K562 treated with DMSO at 1 percent for 48 hours (cell line): ENCODE measurements around the gene ARMC12. TPM values are rescaled to one million over a fixed set of nuclear protein-coding genes. Genes with fewer than 3 reads are reported as not detected.

ENCODE experiments used
- total RNA-seq: library from RNA; unstranded; fragments of 300-600 nt; gene quantifications from 2 replicates; pipeline ENCODE4 v1.2.3, GENCODE V29; 2022; ENCODE audit warnings: low replicate concordance; ENCODE audit errors: extremely low read depth

Gene ARMC12, protein sequence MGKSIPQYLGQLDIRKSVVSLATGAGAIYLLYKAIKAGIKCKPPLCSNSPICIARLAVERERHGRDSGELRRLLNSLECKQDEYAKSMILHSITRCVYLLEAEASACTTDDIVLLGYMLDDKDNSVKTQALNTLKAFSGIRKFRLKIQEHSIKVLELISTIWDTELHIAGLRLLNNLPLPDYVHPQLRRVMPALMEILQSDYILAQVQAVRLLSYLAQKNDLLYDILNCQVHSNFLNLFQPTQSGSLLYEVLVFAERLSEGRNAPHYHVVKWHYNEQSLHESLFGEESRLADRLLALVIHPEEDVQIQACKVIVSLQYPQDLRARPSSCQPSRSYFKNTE
- total RNA-seq, result not detected in 2 replicates

GRCh38 chr6:35736982-35737412, at the start of gene ARMC12:
TSS of gene ARMC12 (plus strand) at chr6:35737032. CDS start at chr6:35737109, 77 bp downstream.

DNA sequence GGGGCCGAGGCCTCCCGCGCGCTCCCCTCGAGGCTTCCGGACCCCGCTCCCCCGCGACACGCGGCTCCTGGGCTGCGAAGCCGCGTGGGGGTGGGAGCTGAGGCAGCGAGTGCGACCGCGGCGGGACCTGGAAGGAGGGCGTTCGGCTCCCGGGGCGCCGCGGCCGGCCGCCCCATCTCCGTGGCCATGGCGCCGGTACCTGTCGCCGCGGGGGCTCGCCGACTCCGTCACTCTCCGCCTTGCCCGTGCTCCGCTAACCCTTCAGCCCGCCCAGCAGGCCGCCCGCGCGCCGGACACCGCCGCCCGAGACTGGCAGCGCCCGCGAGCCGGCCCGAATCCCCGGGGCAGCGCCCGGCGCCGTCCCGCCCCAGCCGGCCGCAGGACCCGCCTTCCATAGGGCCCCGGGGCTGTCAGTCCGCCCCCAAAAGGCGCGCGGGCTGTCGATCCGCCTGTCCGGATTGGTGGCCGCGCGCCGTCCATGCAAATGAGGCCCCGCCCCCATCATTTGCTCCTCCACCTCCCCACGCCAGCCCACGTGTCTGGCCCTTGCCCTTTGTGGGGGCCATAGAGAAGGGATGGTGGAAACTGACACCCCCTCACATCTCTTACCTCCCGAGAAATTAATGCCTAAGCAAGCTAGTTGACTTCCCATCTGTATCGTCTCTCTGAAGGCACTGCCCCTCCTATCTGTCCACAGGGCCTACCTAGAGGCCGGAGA, 48.1 kb upstream of the ARMC12 start, which contains the start of gene FKBP5:
Gene FKBP5, minus strand, starts transcription at position 311 of the 718 bp plus-strand sequence. CDS start 46,091 bp downstream, outside the sequence.

DNA sequence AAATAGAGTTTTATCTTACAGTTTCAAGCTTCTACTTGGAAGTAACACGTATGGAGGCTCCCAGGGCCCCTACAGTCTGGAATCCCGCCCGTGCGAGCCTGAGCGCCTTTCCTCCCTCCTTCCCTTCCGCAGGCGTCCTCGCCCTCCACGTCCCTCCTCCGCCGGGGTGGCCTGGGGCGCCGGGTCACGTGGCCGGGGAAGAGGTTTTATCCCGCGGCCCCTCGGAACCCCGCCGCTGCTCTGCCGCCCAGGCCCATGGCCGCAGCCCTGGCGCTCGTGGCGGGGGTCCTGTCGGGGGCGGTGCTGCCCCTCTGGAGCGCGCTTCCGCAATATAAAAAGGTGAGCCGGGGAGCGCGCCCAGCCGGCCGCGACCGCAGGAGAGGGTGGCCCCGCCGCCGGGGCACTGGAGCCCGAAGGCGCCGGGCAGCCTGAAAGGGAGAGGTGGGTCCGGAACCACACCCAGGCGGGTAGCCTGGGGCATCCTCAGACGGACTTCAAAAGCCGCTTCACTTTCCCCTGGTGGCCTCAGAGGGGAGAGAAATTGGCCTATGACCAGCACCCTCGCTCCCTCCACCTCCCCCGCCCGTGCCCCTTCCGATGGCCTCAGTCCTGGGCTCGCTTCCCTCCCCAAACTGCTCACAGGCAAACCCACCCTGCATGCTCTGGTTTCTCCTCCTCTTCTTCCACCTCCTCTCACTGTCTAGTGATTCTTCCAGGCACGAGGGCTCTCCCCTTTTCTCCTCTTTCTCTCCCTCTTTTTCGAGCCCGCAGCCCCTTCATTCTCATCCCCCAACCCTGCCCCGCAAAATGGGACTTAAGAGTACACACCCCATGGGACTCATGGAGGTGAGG, 39.8 kb downstream of the ARMC12 start, which contains the start of gene CLPSL2:
Gene CLPSL2, plus strand, starts transcription at position 235 of the 852 bp plus-strand sequence. Its CDS starts 21 bp downstream, at position 256.

GRCh38 chr6:35780719-35781118, 43.9 kb downstream of the ARMC12 start, which contains the start of gene CLPSL1:
TSS of gene CLPSL1 (plus strand) at chr6:35781019. CDS start at chr6:35781111, 92 bp downstream.

Other genes starting within 250 kb of the ARMC12 start
- not detected in 2 replicates for gene TEAD3, start 240.0 kb upstream of the ARMC12 start, total RNA-seq
- gene TULP1, start 224.1 kb upstream of the ARMC12 start, total RNA-seq, result not detected in 2 replicates
- gene FKBP5, start 48.1 kb upstream of the ARMC12 start, total RNA-seq, result not detected in 2 replicates
- not detected in 2 replicates for gene CLPSL2, start 39.6 kb downstream of the ARMC12 start, total RNA-seq
- not detected in 2 replicates for gene CLPSL1, start 44.0 kb downstream of the ARMC12 start, total RNA-seq
- gene CLPS, start 60.3 kb downstream of the ARMC12 start, total RNA-seq, result not detected in 2 replicates
- not detected in 2 replicates for gene LHFPL5, start 68.3 kb downstream of the ARMC12 start, total RNA-seq
- not detected in 2 replicates for gene SRPK1, start 184.1 kb downstream of the ARMC12 start, total RNA-seq